Keratinocyte (primary cell): Measurements from ENCODE around the gene HELZ. TPM values are rescaled to one million over a fixed set of nuclear protein-coding genes. Genes with fewer than 3 reads are reported as not detected.

Experiments used
- DNase-seq: peaks from one replicate; pipeline ENCODE4 v3.0.0-alpha.2; 2011; ENCODE audit warnings: low read depth, missing footprints, low spot score
- FAIRE-seq: peaks from 2 replicates; lab custom pipeline; 2011; peaks lifted over from hg19 to GRCh38; lab: Jason Lieb, UNC
- H2AFZ ChIP-seq: 2 replicates; pipeline ENCODE4 v1.6.0; 2012; ENCODE audit warnings: low read length, control low read depth, inconsistent platforms; ENCODE audit not compliant: control insufficient read depth
- H3K27ac ChIP-seq: 2 replicates; pipeline ENCODE4 v1.5.1; 2011; ENCODE audit warnings: low read length; ENCODE audit not compliant: control insufficient read depth, insufficient read depth
- H3K27me3 ChIP-seq: 3 replicates; pipeline ENCODE4 v1.6.0; 2011; ENCODE audit warnings: low read length; ENCODE audit not compliant: control insufficient read depth, insufficient read depth; ENCODE audit errors: extremely low read depth
- H3K36me3 ChIP-seq, 2 experiments: 2 replicates in 1 of 2; 3 replicates in 1 of 2; pipeline ENCODE4 v1.5.1; 2011; ENCODE audit warnings: low read length in 2 of 2, mild to moderate bottlenecking in 1 of 2; ENCODE audit not compliant: control insufficient read depth in 2 of 2, insufficient read depth in 2 of 2; ENCODE audit errors: extremely low read depth in 1 of 2
- H3K4me1 ChIP-seq: 3 replicates; pipeline ENCODE4 v1.5.1; 2011; ENCODE audit warnings: low read length; ENCODE audit not compliant: control insufficient read depth, insufficient read depth; ENCODE audit errors: extremely low read depth
- H3K4me2 ChIP-seq: 3 replicates; pipeline ENCODE4 v1.6.0; 2011; ENCODE audit warnings: low read depth, low read length; ENCODE audit not compliant: control insufficient read depth, insufficient read depth; ENCODE audit errors: extremely low read depth
- H3K4me3 ChIP-seq, 3 experiments: fragments of 200-600 bp in 1 of 3; sonication (generic) in 1 of 3; 2 replicates in 2 of 3; 3 replicates in 1 of 3; pipeline ENCODE4 v1.5.1; 2011 to 2016; ENCODE audit warnings: low read length in 3 of 3, mild to moderate bottlenecking in 3 of 3, control low read depth in 2 of 3, inconsistent platforms in 1 of 3, low read depth in 1 of 3, mixed read lengths in 1 of 3, mixed run types in 1 of 3, moderate library complexity in 1 of 3; ENCODE audit not compliant: control insufficient read depth in 2 of 3, insufficient read depth in 2 of 3; ENCODE audit errors: extremely low read depth in 1 of 3
- H3K79me2 ChIP-seq: 2 replicates; pipeline ENCODE4 v1.6.0; 2012; ENCODE audit warnings: low read length; ENCODE audit not compliant: control insufficient read depth, insufficient read depth
- H3K9ac ChIP-seq: 3 replicates; pipeline ENCODE4 v1.6.0; 2011; ENCODE audit warnings: low read length; ENCODE audit not compliant: control insufficient read depth, insufficient read depth; ENCODE audit errors: extremely low read depth
- H3K9me1 ChIP-seq: 3 replicates; pipeline ENCODE4 v1.6.0; 2011; ENCODE audit warnings: low read length; ENCODE audit not compliant: control insufficient read depth, insufficient read depth; ENCODE audit errors: extremely low read depth
- H3K9me3 ChIP-seq: 2 replicates; pipeline ENCODE4 v1.5.1; 2012; ENCODE audit warnings: low read depth, low read length; ENCODE audit not compliant: control insufficient read depth
- H4K20me1 ChIP-seq: 3 replicates; pipeline ENCODE4 v1.6.0; 2011; ENCODE audit warnings: low read length; ENCODE audit not compliant: control insufficient read depth, insufficient read depth; ENCODE audit errors: extremely low read depth
- EZH2 ChIP-seq: IDR thresholded peaks from one replicate; pipeline ENCODE4 v1.6.1; 2012; ENCODE audit warnings: inconsistent platforms, mild to moderate bottlenecking, low read length, moderate library complexity
- dilution Hi-C: fragments of 300-500 bp; cut with MboI; formaldehyde crosslinking; loops from one replicate; pipeline ENCODE4 v1.7.0; 2020; ENCODE audit warnings: low sequenced_read_pairs; ENCODE audit not compliant: extremely low pct_ligation_motif_present
- polyA plus RNA-seq, 5 experiments: library from polyadenylated mRNA; depleted of rRNA in 3 of 5; stranded (reverse) in 3 of 5; stranded (forward) in 1 of 5; unstranded in 1 of 5; fragments of >200 nt; gene quantifications; 1 replicate in 1 of 5; 2 replicates in 3 of 5; 3 replicates in 1 of 5; pipeline versions ENCODE4 v1.2.1 to v1.2.3, GENCODE V29; 2011 to 2012; ENCODE audit warnings: missing spikeins in 2 of 5, low read depth in 1 of 5, low replicate concordance in 1 of 5
- TF ChIP-seq, protein P1 (sequence below), 3 experiments: IDR thresholded peaks in 1 of 3; conservative IDR thresholded peaks in 1 of 3; optimal IDR thresholded peaks in 1 of 3; 2 replicates in 2 of 3; 3 replicates in 1 of 3; pipeline versions ENCODE3 to v1.5.1; 2011; ENCODE audit warnings: low read length in 3 of 3, mild to moderate bottlenecking in 3 of 3, moderate library complexity in 2 of 3, control low read depth in 1 of 3, inconsistent platforms in 1 of 3; ENCODE audit not compliant: insufficient read depth in 2 of 3; ENCODE audit errors: extremely low read depth in 1 of 3

Gene HELZ
- polyA plus RNA-seq, 1 donor (not counting 4 experiments of a cell fraction or from before 2014, with no cell fraction given) = 18.2 TPM

DNA sequence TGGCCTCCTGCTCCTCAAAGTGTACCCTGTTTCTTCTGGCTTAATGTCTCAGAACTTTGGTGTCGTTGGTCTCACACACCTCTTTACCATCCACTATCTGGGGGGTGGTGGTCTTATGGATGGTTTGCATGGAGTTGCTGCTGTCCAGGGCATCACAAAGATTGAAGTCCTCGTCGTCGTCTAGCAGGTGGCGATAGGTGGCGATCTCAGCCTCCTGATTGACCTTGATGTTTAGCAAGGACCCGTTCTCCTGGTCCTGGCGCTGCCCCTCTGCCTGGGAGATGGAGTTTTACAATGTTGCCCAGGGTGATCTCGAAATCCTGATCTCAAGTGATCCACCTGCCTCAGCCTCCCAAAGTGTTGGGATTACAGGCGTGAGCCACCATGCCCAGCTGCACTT is 31.1 kb upstream of the HELZ start:
- Histone ChIP-seq H4K20me1 (no peaks in the 10 kb centered on the region), H3K27ac (no peak overlapping the region), H3K4me2 (no peak overlapping the region), H3K9me3 (no peaks in the 10 kb centered on the region), H2AFZ (no peak overlapping the region), H3K4me1 (peaks cover 12% of the 10 kb centered on the region), H3K9ac (no peak overlapping the region), H3K79me2 (no peaks in the 10 kb centered on the region), H3K36me3 (no peaks in the 10 kb centered on the region), H3K27me3 (no peaks in the 10 kb centered on the region), H3K9me1 (no peaks in the 10 kb centered on the region), H3K4me3 (no peak overlapping the region)
- FAIRE-seq = no peak
- DNase-seq = no peak
- dilution Hi-C loops = no loop called here
- TF ChIP-seq EZH2 = no peak
- TF ChIP-seq, protein P1, sequence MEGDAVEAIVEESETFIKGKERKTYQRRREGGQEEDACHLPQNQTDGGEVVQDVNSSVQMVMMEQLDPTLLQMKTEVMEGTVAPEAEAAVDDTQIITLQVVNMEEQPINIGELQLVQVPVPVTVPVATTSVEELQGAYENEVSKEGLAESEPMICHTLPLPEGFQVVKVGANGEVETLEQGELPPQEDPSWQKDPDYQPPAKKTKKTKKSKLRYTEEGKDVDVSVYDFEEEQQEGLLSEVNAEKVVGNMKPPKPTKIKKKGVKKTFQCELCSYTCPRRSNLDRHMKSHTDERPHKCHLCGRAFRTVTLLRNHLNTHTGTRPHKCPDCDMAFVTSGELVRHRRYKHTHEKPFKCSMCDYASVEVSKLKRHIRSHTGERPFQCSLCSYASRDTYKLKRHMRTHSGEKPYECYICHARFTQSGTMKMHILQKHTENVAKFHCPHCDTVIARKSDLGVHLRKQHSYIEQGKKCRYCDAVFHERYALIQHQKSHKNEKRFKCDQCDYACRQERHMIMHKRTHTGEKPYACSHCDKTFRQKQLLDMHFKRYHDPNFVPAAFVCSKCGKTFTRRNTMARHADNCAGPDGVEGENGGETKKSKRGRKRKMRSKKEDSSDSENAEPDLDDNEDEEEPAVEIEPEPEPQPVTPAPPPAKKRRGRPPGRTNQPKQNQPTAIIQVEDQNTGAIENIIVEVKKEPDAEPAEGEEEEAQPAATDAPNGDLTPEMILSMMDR (optimal IDR thresholded peaks at IDR 0.05 in 1 of 3, IDR thresholded peaks at IDR 0.05 in 1 of 3, conservative IDR thresholded peaks at IDR 0.05 in 1 of 3; ENCODE audit: extremely low read depth in 1 of 3, insufficient read depth in 2 of 3, low read length in 3 of 3) = peak in 1 of 3 experiments; percentile 62

- TF ChIP-seq, protein P1 (optimal IDR thresholded peaks at IDR 0.05 in 1 of 3, IDR thresholded peaks at IDR 0.05 in 1 of 3, conservative IDR thresholded peaks at IDR 0.05 in 1 of 3; ENCODE audit: extremely low read depth in 1 of 3, insufficient read depth in 2 of 3, low read length in 3 of 3) = no peak
- no peak for TF ChIP-seq EZH2
- no peak overlapping the region for H3K4me3 ChIP-seq
- H3K27ac ChIP-seq = no peak overlapping the region
- H3K9me1 ChIP-seq = no peaks in the 10 kb centered on the region
- dilution Hi-C loops = no loop called here
- no peaks in the 10 kb centered on the region for H3K79me2 ChIP-seq
- FAIRE-seq (no peak), DNase-seq (no peak)
- H3K4me2 ChIP-seq = no peak overlapping the region
- no peaks in the 10 kb centered on the region for H4K20me1 ChIP-seq
- H3K4me1 ChIP-seq = no peaks in the 10 kb centered on the region
- H3K27me3 ChIP-seq = no peaks in the 10 kb centered on the region
- no peaks in the 10 kb centered on the region for H3K36me3 ChIP-seq
- no peaks in the 10 kb centered on the region for H3K9me3 ChIP-seq
- no peak overlapping the region for H2AFZ ChIP-seq
- no peak overlapping the region for H3K9ac ChIP-seq
Measured at GRCh38 chr17:67274466-67274865, 29.5 kb upstream of the HELZ start.
